ENCODE results near the gene NSMCE1.
A peak's percentile ranks its signal among the peaks of the same experiment; 100 is the strongest.

The NSMCE1 gene

GRCh38 chr16:27268376-27269299 is at the start of gene NSMCE1:
TSS of gene NSMCE1 (minus strand) at chr16:27268772. CDS start at chr16:27257570, 11,202 bp downstream.
- DNase-seq, result peak; percentile 80

GRCh38 chr16:27317738-27318391 is 49.3 kb upstream of the NSMCE1 start:
- DNase-seq, result no peak

GRCh38 chr16:27317320-27317719 is 48.7 kb upstream of the NSMCE1 start:
- no peak for DNase-seq

GRCh38 chr16:27316038-27316680 is 47.6 kb upstream of the NSMCE1 start:
- no peak for DNase-seq

- no peak for DNase-seq
Measured at GRCh38 chr16:27315333-27316037, 46.9 kb upstream of the NSMCE1 start.

- no peak for DNase-seq
Measured at GRCh38 chr16:27314986-27315332, 46.4 kb upstream of the NSMCE1 start.

- no peak for DNase-seq
Measured at GRCh38 chr16:27314161-27314723, 45.7 kb upstream of the NSMCE1 start.

- DNase-seq, result no peak
Measured at GRCh38 chr16:27313422-27314160, 45.0 kb upstream of the NSMCE1 start, which contains the start of gene IL4R. TSS of gene IL4R (plus strand) at chr16:27313974. CDS start at chr16:27340204, 26,230 bp downstream.

GRCh38 chr16:27312580-27313421 is 44.2 kb upstream of the NSMCE1 start:
- DNase-seq, result no peak

GRCh38 chr16:27311897-27312303 is 43.3 kb upstream of the NSMCE1 start:
- no peak for DNase-seq

GRCh38 chr16:27311448-27311830 is 42.9 kb upstream of the NSMCE1 start:
- DNase-seq, result no peak

- DNase-seq, result no peak
Measured at GRCh38 chr16:27310576-27311447, 42.2 kb upstream of the NSMCE1 start.

- DNase-seq, result no peak
Measured at GRCh38 chr16:27308792-27309191, 40.2 kb upstream of the NSMCE1 start.

GRCh38 chr16:27305839-27306442 is 37.4 kb upstream of the NSMCE1 start:
- DNase-seq, result no peak

- DNase-seq, result no peak
Measured at GRCh38 chr16:27304881-27305745, 36.5 kb upstream of the NSMCE1 start.

GRCh38 chr16:27304102-27304501 is 35.5 kb upstream of the NSMCE1 start:
- DNase-seq, result no peak

- DNase-seq, result no peak
Measured at GRCh38 chr16:27303256-27304100, 34.9 kb upstream of the NSMCE1 start.

All from NCI-H446 treated with DMSO at 0.1 percent for 48 hours (cell line).